Activated T-cell treated with anti-CD3 and anti-CD28 coated beads, Interleukin-2, amount 50 U/mL, for 72 hours (primary cell): ENCODE measurements around the gene HIVEP3. TPM values are rescaled to one million over a fixed set of nuclear protein-coding genes. Genes with fewer than 3 reads are reported as not detected.

Source experiments
- ATAC-seq, 2 donors: fragments of 150-1000 bp; cut with Tn5 transposase; replicated peaks in 1 of 2; 2 replicates each; pipeline ENCODE4 v1.10.0; 2021; ENCODE audit warnings: moderate library complexity in 2 of 2, mild to moderate bottlenecking in 1 of 2
- DNase-seq, 2 donors: peaks; one replicate each; pipeline ENCODE4 v3.0.0; 2021 to 2022; ENCODE audit warnings: mixed read lengths in 1 of 2
- H3K27ac Mint-ChIP-seq: one replicate; pipeline ENCODE4 v1.8.0; 2022; ENCODE audit warnings: mild to moderate bottlenecking, moderate library complexity, mixed read lengths
- H3K27me3 Mint-ChIP-seq: one replicate; pipeline ENCODE4 v1.8.0; 2022; ENCODE audit warnings: low read depth, mixed read lengths
- H3K36me3 Mint-ChIP-seq, 2 donors: one replicate each; pipeline ENCODE4 v1.8.0; 2022; ENCODE audit warnings: mixed read lengths in 2 of 2, mild to moderate bottlenecking in 1 of 2; ENCODE audit not compliant: insufficient read depth in 2 of 2
- H3K4me1 Mint-ChIP-seq: one replicate; pipeline ENCODE4 v1.8.0; 2022; ENCODE audit warnings: low read depth, mixed read lengths
- H3K4me3 Mint-ChIP-seq, 2 donors: one replicate each; pipeline ENCODE4 v1.8.0; 2022; ENCODE audit warnings: mild to moderate bottlenecking in 2 of 2, mixed read lengths in 2 of 2, moderate library complexity in 2 of 2
- H3K9me3 Mint-ChIP-seq, 2 donors: one replicate each; pipeline ENCODE4 v1.8.0; 2022; ENCODE audit warnings: mixed read lengths in 2 of 2
- total RNA-seq, 2 donors: library from RNA; stranded (reverse); gene quantifications; one replicate each; pipeline ENCODE4 v1.2.3, GENCODE V29; 2022

The HIVEP3 gene
- total RNA-seq, 2 donors from 2014 or later: 22.8 to 29.2 TPM

DNA sequence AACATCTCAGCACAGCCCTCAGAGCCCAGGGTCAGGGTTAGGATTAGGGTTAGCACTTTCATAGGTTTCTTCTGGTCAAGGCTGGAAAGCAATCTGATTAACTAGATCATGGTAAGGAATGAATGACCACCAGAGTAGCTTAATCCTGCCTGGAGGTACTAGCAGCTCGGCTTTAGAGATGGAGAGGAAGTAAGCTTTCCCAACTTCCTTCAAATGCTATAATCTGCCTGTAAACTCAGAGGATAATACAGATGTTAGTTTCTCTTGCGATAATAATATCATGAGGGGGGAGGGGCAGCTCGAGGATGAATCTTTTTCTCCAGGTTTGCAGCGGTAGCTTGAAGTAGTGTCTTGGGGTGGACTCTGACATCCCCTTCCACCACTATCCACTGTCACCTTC is 194.9 kb downstream of the HIVEP3 start:
- H3K27me3 Mint-ChIP-seq: no peaks in the 10 kb centered on the region
- H3K27ac Mint-ChIP-seq: no peak overlapping the region
- H3K4me1 Mint-ChIP-seq: peaks cover 72% of the 10 kb centered on the region

DNA sequence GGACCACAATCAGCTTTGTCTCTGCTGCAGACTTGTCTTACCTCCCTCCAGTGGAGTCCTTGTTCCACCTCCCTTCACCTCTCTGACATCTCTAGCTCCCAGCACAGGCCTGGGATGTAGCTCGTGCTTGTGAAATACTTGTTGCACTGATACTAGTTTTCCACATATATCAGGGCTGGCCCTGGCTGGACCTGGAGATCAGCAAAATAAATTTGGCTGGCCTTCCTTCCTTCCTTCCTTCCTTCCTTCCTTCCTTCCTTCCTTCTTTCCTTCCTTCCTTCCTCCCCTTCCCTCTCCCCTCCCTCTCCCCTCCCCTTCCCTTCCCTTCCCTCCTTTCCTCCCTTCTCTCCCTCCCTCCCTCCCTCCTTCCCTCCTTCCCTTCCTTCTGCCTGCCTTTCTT is 196.5 kb downstream of the HIVEP3 start:
- H3K9me3 Mint-ChIP-seq: no peaks in the 10 kb centered on the region

More for the DNA sequence above, 194.9 kb downstream of the HIVEP3 start:
- Mint-ChIP-seq H3K36me3 (no peaks in the 10 kb centered on the region), H3K4me3 (no peak overlapping the region), H3K9me3 (no peaks in the 10 kb centered on the region)
- ATAC-seq (no peak), DNase-seq (no peak)

DNA sequence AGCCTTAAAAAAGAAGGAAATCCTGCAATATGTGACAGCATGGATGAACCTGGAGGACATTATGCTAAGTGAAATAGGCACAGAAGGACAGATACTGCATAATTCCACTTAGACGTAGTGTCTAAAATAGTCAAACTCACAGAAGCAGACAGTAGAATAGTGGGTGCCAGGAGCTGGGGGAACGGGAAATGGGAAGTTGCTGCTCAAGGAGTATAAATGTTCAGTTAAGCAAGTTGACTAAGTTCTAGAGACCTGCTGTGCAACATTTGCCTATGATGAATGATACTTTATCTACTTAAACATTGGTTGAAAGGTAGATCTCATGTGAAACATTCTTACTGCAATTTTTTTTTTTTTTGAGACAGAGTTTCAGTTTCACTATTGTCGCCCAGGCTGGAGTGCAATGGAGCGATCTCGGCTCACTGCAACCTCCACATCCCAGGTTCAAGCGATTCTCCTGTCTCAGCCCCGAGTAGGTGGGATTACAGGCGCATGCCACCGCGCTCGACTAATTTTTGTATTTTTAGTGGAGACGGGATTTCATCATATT is 197.8 kb downstream of the HIVEP3 start:
- peak; percentile 81 to 83 for ATAC-seq
- peak overlapping the region; percentile 19 to 49 for H3K4me3 Mint-ChIP-seq
- H3K4me1 Mint-ChIP-seq: peaks cover 63% of the 10 kb centered on the region
- H3K9me3 Mint-ChIP-seq: no peaks in the 10 kb centered on the region
- H3K36me3 Mint-ChIP-seq: no peaks in the 10 kb centered on the region
- H3K27me3 Mint-ChIP-seq: no peaks in the 10 kb centered on the region
- H3K27ac Mint-ChIP-seq: no peak overlapping the region
- DNase-seq: no peak

More for the DNA sequence above, 196.5 kb downstream of the HIVEP3 start:
- no peak overlapping the region for H3K4me3 Mint-ChIP-seq
- ATAC-seq (no peak), DNase-seq (no peak)
- peaks cover 63% of the 10 kb centered on the region for H3K4me1 Mint-ChIP-seq
- H3K36me3 Mint-ChIP-seq: no peaks in the 10 kb centered on the region
- H3K27ac Mint-ChIP-seq: no peak overlapping the region
- no peaks in the 10 kb centered on the region for H3K27me3 Mint-ChIP-seq

DNA sequence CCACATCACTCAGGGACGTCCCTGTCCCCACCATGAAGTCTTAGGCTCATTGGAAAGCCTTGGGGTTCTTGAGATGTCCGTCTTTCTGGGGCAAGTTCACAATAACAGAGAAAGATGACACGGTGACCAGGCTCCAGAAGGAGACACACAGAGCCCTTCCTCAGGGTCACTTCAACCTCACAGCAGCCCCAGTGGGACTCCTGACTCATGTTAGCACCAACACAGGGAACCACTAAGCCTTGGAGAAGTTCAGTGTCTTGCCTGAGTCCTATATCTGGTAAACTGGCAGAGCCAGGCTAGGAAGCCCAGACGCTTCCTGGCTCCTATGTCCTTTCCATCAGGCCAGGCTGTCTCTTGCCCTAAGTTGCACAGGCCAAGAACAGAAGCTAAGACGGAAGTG is 199.1 kb downstream of the HIVEP3 start:
- ATAC-seq: no peak
- no peak for DNase-seq
- no peaks in the 10 kb centered on the region for H3K27me3 Mint-ChIP-seq
- no peak overlapping the region for H3K4me3 Mint-ChIP-seq
- no peaks in the 10 kb centered on the region for H3K9me3 Mint-ChIP-seq
- peaks cover 66% of the 10 kb centered on the region for H3K4me1 Mint-ChIP-seq
- H3K27ac Mint-ChIP-seq: no peak overlapping the region
- no peaks in the 10 kb centered on the region for H3K36me3 Mint-ChIP-seq

DNA sequence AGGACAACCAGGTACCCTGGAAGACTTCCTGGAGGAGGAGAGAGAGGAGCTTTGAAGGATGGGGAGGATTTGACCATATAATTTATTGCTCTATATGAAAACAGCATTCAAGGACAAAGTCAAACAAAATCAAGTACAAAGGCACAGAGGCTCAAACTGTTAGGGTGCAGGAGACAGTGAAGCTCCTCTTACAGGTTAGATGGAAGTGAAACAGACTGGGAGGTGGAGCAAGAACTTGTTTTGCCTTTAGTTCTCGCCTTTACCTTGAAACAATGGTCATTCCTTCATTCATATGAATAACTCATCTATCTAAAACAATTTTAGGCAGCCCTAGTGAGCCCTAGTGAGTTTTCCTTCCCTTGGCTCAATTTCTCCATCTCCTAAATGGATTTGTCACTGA is 199.6 kb downstream of the HIVEP3 start:
- Mint-ChIP-seq H3K4me1 (peaks cover 68% of the 10 kb centered on the region), H3K9me3 (no peaks in the 10 kb centered on the region), H3K36me3 (no peaks in the 10 kb centered on the region), H3K4me3 (no peak overlapping the region), H3K27me3 (no peaks in the 10 kb centered on the region), H3K27ac (no peak overlapping the region)
- no peak for ATAC-seq
- no peak for DNase-seq

DNA sequence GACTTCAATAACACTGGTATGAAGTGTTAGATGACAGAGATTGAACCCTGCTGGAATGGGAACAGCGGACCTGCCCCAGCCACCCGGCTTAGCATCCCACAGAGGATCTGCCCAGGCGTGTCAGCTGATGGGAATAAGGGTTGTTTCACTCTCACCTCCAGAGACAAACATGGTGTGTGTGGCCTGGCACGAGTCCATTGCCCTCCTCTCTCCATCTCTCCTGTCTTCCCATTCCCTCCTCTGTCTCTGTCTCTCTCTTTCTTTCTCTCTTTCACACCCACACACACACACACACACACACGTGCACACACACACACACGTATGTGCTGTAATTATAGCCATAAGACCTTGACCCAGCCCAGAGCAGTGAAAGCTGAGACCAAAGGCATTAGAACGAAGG is 200.2 kb downstream of the HIVEP3 start:
- no peak overlapping the region for H3K27ac Mint-ChIP-seq
- H3K9me3 Mint-ChIP-seq: no peaks in the 10 kb centered on the region
- H3K36me3 Mint-ChIP-seq: no peaks in the 10 kb centered on the region
- peaks cover 67% of the 10 kb centered on the region for H3K4me1 Mint-ChIP-seq
- ATAC-seq: no peak
- no peak overlapping the region for H3K4me3 Mint-ChIP-seq
- H3K27me3 Mint-ChIP-seq: no peaks in the 10 kb centered on the region
- DNase-seq: no peak

DNA sequence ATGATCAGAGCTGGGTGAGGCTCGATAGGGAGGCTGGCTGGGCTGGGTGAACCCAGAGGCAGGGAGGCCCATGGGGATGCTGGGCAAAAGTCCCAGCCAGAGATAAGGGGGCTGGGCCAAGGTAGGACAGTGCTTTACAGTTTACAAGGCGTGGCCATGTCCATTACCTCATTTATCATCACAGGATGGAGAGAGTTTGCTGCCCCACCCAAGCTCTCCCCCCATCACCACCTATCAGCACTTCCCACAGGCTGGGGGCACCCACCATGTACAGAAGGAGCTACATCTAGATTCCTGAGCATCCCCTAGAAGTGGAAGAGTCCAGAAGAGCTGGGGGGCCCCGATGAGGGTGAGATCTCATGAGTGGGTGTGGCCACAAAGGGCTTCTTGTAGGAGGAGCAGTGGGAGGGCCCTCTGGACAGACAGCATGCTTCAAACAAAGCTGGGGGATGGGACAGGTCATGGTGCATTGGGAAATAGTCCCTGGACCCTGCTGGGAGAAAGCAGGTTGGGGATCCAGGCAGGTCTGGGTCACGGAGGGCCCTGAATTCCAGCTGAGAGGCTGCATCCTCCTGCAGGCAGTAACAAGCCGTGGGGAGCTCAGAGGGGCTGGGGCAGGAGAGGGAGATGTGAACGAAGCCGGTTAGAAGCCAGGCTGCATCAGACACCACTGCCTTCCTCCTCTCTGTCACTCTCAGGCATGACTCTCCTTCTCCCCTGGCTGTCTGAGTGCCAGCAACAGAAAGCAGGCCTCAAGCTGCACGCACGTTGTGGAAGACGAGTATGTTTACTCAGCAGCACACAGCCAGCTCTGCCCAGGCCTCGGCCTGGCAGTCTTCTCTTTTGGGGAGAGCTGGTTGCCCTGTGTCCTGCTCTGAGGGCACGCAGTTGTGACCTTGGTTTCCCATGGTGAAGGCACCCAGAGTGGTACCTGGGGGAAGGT is 202.3 kb downstream of the HIVEP3 start:
- H3K27me3 Mint-ChIP-seq: no peaks in the 10 kb centered on the region
- H3K27ac Mint-ChIP-seq: no peak overlapping the region

DNA sequence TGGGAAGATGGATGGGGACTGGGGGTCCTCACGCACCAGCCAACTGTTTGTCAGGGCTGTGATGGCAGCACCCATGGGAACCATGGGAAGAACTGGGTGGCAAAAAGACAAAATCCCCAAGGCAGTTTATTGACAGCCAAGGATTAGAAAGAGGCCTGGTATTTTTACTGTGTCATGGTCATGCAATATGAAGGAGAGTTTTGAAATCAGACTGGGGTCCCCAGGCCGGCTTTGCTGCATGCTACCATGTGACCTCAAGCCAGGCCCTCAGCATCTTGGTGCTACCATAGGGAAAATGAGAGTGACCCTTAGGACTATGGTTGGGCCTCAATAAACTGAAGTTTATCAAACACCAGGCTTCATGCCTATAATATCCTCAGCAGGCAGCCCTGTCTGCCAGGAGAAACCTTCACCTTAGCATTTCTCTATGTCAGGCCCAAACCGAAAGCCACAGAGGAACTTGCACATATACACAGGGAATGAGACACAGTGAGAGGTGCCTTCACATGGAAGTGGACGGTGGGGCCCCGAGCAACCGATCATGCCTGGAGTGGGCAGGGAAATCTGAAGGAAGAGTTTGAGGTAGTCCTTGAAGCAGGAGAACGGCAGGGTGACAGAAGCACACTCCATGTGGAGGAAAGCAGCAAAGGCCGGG is 203.2 kb downstream of the HIVEP3 start:
- peaks cover 44% of the 10 kb centered on the region for H3K4me1 Mint-ChIP-seq
- H3K27ac Mint-ChIP-seq: no peak overlapping the region
- H3K36me3 Mint-ChIP-seq: no peaks in the 10 kb centered on the region
- H3K4me3 Mint-ChIP-seq: peak overlapping the region in 1 of 2 donors; percentile 16
- H3K9me3 Mint-ChIP-seq: no peaks in the 10 kb centered on the region
- ATAC-seq (no peak), DNase-seq (no peak)
- no peaks in the 10 kb centered on the region for H3K27me3 Mint-ChIP-seq

More for the DNA sequence above, 202.3 kb downstream of the HIVEP3 start:
- no peak for DNase-seq
- no peak for ATAC-seq
- no peaks in the 10 kb centered on the region for H3K9me3 Mint-ChIP-seq
- no peaks in the 10 kb centered on the region for H3K36me3 Mint-ChIP-seq
- peaks cover 52% of the 10 kb centered on the region for H3K4me1 Mint-ChIP-seq
- peak overlapping the region in 1 of 2 donors; percentile 16 for H3K4me3 Mint-ChIP-seq

DNA sequence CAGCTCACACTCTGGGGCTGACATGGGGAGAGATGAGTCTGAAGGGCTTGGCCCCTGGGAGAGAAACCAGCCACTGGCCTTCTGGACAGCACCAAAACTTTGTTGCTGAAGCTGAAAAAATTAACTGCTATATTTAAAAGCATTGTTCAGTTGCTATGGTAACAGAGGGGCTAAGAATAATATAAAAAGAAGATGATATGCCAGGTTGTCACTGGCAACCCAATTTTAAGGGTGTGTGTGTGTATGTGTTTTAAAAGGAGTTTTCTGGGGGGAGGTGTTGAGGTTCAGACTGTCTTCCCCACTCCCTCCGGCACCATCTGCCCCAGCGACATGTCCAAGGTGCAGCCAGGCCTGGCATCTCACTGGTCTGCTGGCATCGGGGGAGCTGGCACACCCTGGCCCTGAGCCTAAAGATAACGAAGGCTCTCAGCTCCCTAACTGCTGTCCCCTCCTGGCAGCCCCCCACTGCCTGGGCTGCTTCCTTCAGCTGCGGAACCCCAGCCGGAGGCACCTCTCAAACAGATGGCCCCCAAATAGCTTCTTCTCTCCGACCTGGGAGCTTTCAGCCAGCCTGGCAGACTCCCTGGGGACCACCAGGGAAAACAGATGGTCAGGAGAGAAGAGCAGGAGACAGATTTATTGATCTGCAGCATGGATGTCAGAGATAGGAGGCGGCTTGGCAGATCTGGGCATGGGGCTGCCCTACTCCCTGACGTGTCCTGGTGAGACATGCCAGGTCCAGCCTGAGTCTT is 203.9 kb downstream of the HIVEP3 start:
- Mint-ChIP-seq H3K9me3 (no peaks in the 10 kb centered on the region), H3K36me3 (no peaks in the 10 kb centered on the region)
- ATAC-seq: no peak

DNA sequence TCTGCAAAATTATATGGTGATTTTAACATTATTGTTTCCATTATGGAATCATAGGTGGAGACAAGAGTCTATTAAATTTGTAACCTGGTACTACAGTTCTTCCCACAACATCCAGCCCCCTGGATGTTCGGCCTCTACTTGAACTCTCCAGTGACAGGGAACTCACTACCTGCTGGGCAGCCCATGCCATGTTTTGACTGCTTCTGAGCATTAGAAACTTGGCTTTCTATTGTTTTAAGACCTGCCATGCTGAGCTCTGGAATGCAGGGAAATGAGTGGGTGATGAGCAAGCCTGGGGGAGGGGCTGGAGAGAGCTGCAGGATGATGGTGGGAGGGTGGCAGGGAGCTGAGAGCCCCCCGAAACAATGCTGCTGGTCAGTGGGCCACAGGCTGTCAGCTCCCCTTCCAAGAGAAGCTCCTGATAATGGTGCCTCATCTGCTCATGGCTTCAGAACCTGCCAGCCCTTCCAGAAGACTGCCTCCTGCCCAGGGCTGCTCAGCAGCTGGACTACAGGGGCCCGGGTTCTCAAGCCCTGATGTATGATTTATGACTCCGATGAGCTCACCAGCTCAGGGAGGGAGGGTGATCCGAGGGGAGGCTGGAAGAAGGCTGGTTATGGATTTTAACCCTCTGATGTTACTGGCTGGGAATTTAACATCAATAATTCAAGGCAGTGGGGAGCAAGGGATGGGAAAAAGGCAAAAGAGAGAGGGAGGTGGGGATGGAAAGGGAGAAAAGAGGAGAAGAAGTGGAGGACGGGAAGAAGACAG is 205.0 kb downstream of the HIVEP3 start:
- DNase-seq (no peak), ATAC-seq (no peak)
- no peaks in the 10 kb centered on the region for H3K9me3 Mint-ChIP-seq
- H3K27ac Mint-ChIP-seq: no peak overlapping the region
- no peak overlapping the region for H3K4me3 Mint-ChIP-seq
- H3K27me3 Mint-ChIP-seq: no peaks in the 10 kb centered on the region
- H3K36me3 Mint-ChIP-seq: no peaks in the 10 kb centered on the region
- peaks cover 36% of the 10 kb centered on the region for H3K4me1 Mint-ChIP-seq

More for the DNA sequence above, 203.9 kb downstream of the HIVEP3 start:
- Mint-ChIP-seq H3K4me3 (no peak overlapping the region), H3K27ac (no peak overlapping the region), H3K4me1 (peaks cover 45% of the 10 kb centered on the region), H3K27me3 (no peaks in the 10 kb centered on the region)
- DNase-seq: no peak

DNA sequence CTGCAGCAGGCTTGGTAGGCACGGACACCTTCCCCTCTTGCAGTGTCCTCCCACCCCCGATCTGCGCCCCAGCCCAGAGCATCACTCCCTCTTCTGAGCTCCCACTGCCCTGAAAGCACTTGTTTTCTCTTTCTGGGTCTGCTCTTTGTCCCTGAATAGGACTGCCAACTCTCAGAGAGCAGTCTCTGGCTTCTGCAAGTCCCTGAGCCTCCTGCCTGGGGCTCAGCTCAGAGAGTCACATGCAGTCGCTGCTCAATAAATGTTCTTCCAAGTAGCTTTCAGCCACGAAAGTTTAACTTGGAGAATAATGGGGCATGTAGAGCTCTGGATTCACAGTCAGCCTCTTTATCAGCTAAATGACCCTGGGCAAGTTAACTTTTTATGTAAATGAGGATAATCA is 205.6 kb downstream of the HIVEP3 start:
- H3K36me3 Mint-ChIP-seq: no peaks in the 10 kb centered on the region
- ATAC-seq (no peak), DNase-seq (no peak)
- H3K9me3 Mint-ChIP-seq: peaks cover 0 to 1% of the 10 kb centered on the region in 2 donors
- H3K27ac Mint-ChIP-seq: no peak overlapping the region
- H3K4me3 Mint-ChIP-seq: no peak overlapping the region
- H3K27me3 Mint-ChIP-seq: no peaks in the 10 kb centered on the region
- peaks cover 36% of the 10 kb centered on the region for H3K4me1 Mint-ChIP-seq

DNA sequence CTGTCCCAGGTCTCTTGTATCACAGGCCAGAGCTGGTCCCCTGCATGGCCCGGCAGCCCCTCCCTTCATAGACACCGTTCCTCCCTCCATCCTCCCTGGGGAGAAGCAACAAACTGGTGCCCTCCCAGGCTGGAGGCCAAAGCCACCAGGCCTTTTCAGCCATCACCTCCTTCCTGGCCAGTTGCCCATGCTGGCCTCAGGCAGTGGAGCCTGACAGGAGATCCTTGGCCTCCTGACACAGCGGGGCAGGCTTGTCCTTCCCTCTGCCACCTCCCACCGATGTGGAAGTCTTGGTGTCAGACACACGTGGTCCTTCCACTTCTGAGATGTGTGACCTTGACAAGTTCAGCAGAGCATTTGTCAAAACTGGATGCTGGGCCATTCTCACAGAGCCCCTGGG is 206.0 kb downstream of the HIVEP3 start:
- H3K27me3 Mint-ChIP-seq: no peaks in the 10 kb centered on the region
- ATAC-seq (no peak), DNase-seq (no peak)
- H3K36me3 Mint-ChIP-seq: no peaks in the 10 kb centered on the region
- H3K9me3 Mint-ChIP-seq: peaks cover 0 to 1% of the 10 kb centered on the region in 2 donors
- H3K27ac Mint-ChIP-seq: no peak overlapping the region
- no peak overlapping the region for H3K4me3 Mint-ChIP-seq
- H3K4me1 Mint-ChIP-seq: peaks cover 35% of the 10 kb centered on the region
